Mesothelial cell of epicardium (in vitro differentiated cells): Measurements from ENCODE around the gene LRRC63. TPM values are rescaled to one million over a fixed set of nuclear protein-coding genes. Genes with fewer than 3 reads are reported as not detected.

Experiments used
- DNase-seq, 2 experiments: peaks; one replicate each; pipeline ENCODE4 v3.0.0; 2021; ENCODE audit warnings: low spot score in 2 of 2; ENCODE audit not compliant: unreplicated experiment in 2 of 2
- H3K27ac Mint-ChIP-seq: 2 replicates; pipeline ENCODE4 v1.8.0; 2021; ENCODE audit warnings: mixed read lengths
- H3K27me3 Mint-ChIP-seq: 2 replicates; pipeline ENCODE4 v1.8.0; 2021; ENCODE audit warnings: low read depth, mixed read lengths
- H3K36me3 Mint-ChIP-seq: 2 replicates; pipeline ENCODE4 v1.8.0; 2021; ENCODE audit warnings: mixed read lengths
- H3K4me1 Mint-ChIP-seq: 2 replicates; pipeline ENCODE4 v1.8.0; 2021; ENCODE audit warnings: mixed read lengths
- H3K4me3 Mint-ChIP-seq: 2 replicates; pipeline ENCODE4 v1.8.0; 2021; ENCODE audit warnings: mild to moderate bottlenecking, moderate library complexity, mixed read lengths
- H3K9me3 Mint-ChIP-seq: 2 replicates; pipeline ENCODE4 v1.8.0; 2021; ENCODE audit warnings: mixed read lengths
- CTCF ChIP-seq: fragments of 200-600 bp; sonication (generic); IDR thresholded peaks from one replicate; pipeline ENCODE4 v1.5.0; 2021; ENCODE audit warnings: antibody characterized with exemption; ENCODE audit not compliant: unreplicated experiment
- total RNA-seq: library from RNA; stranded (reverse); gene quantifications from 3 replicates; pipeline ENCODE4 v1.2.1, GENCODE V29; 2021

LRRC63 gene
- total RNA-seq, 1 donor from 2014 or later, result 0.42 TPM

- Mint-ChIP-seq H3K36me3 (peaks cover 2% of the 10 kb centered on the region), H3K4me3 (no peak overlapping the region), H3K27ac (no peak overlapping the region), H3K4me1 (no peaks in the 10 kb centered on the region), H3K9me3 (peaks cover 37% of the 10 kb centered on the region), H3K27me3 (no peaks in the 10 kb centered on the region)
- DNase-seq, result no peak
- no peak for TF ChIP-seq CTCF
These were observed 92.8 kb downstream of the LRRC63 start for GRCh38 chr13:46304546-46304945.

GRCh38 chr13:46307554-46307953 lies 95.8 kb downstream of the LRRC63 start:
- H3K27ac Mint-ChIP-seq, result no peak overlapping the region
- TF ChIP-seq CTCF, result no peak
- peaks cover 32% of the 10 kb centered on the region for H3K9me3 Mint-ChIP-seq
- DNase-seq, result no peak
- H3K4me3 Mint-ChIP-seq, result no peak overlapping the region
- H3K27me3 Mint-ChIP-seq, result no peaks in the 10 kb centered on the region
- H3K4me1 Mint-ChIP-seq, result no peaks in the 10 kb centered on the region
- H3K36me3 Mint-ChIP-seq, result no peaks in the 10 kb centered on the region

- H3K4me1 Mint-ChIP-seq, result no peaks in the 10 kb centered on the region
- no peak for TF ChIP-seq CTCF
- no peaks in the 10 kb centered on the region for H3K27me3 Mint-ChIP-seq
- no peak for DNase-seq
- H3K27ac Mint-ChIP-seq, result no peak overlapping the region
- no peak overlapping the region for H3K4me3 Mint-ChIP-seq
- H3K9me3 Mint-ChIP-seq, result peaks cover 25% of the 10 kb centered on the region
- no peaks in the 10 kb centered on the region for H3K36me3 Mint-ChIP-seq
These were observed 98.3 kb downstream of the LRRC63 start for GRCh38 chr13:46310066-46310465.

GRCh38 chr13:46311217-46311616 lies 99.5 kb downstream of the LRRC63 start:
- Mint-ChIP-seq H3K27ac (no peak overlapping the region), H3K4me3 (no peak overlapping the region), H3K4me1 (no peaks in the 10 kb centered on the region), H3K36me3 (no peaks in the 10 kb centered on the region), H3K27me3 (no peaks in the 10 kb centered on the region), H3K9me3 (peaks cover 25% of the 10 kb centered on the region)
- DNase-seq, result no peak
- no peak for TF ChIP-seq CTCF

GRCh38 chr13:46313024-46313423 lies 101.3 kb downstream of the LRRC63 start:
- no peaks in the 10 kb centered on the region for H3K36me3 Mint-ChIP-seq
- DNase-seq, result no peak
- H3K9me3 Mint-ChIP-seq, result peaks cover 25% of the 10 kb centered on the region
- no peak overlapping the region for H3K27ac Mint-ChIP-seq
- no peaks in the 10 kb centered on the region for H3K27me3 Mint-ChIP-seq
- no peaks in the 10 kb centered on the region for H3K4me1 Mint-ChIP-seq
- no peak overlapping the region for H3K4me3 Mint-ChIP-seq
- TF ChIP-seq CTCF, result no peak
